ENCODE measurements around the gene PARM1.

Gene PARM1

DNA sequence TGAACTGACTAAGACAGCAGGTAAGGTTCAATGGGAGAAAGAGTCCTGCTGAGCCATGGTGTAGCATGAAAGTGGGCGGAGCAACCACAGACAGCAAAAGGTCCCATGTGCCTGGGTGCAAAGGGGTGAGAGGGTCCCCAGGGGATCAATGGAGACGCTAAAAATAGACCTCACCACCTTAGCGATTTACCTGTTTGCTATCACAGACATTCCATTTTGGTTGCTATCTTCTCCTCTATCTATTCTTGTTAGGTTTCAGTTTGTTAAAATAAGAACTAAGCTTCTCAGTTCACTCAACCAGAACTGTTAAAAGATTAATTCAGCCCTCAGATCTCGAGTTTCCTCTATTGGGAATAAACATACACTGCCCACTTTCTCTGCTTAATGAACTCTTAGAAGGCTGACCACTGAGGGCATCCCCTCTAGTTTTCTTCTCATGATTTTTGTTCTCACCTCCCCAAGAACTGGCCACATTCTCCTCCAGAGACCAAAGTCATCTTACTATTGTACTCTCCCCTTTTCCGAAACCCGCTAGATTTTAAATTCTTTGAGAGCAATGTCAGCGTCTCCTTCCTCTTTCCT, 136.7 kb downstream of the PARM1 start:
- DNase-seq (ENCODE audit: low read depth in 3 of 3, low spot score in 1 of 3) = no peak

DNA sequence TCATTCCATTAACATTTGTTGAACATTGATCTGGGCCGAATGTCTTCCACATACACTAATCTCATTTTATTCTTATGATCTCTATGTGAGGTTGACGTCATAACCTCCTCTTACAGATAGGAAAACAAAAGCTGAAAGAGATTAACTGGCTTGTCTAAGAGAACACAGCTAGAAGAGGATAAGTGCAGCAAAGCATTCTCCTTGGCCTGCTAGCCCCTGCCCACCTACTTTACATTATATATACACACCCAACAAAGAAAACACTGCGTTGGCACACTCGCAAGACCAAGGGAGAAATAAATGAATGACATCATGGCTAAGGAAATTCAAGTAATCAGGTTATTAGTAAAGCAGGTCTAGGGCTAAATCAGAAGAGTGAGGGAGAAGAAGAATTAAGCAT, 138.4 kb downstream of the PARM1 start:
- DNase-seq (ENCODE audit: low read depth in 3 of 3, low spot score in 1 of 3) = no peak

- DNase-seq (ENCODE audit: low read depth in 3 of 3, low spot score in 1 of 3) = no peak
These were observed 148.0 kb downstream of the PARM1 start for GRCh38 chr4:75080888-75081287.

GRCh38 chr4:75081561-75081960, 148.6 kb downstream of the PARM1 start:
- DNase-seq (ENCODE audit: low read depth in 3 of 3, low spot score in 1 of 3) = no peak

DNA sequence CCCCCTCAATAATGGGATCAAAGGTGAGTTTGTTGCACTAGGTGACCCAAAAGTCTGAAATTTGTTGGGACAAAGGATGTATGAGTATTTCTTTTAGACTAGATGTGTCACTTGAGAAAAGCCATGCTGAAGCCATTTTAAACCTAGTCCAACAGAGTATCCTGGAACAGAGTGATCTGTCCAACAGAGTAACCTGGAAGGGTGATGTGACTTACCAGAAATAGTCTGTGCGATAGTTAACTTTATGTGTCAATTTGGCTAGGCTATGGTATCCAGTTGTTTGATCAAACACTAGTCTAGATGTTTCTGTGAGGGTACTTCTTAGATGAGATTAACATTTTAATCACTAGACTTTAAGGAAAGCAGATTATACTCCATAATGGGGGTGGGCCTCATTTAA, 154.5 kb downstream of the PARM1 start:
- DNase-seq (ENCODE audit: low read depth in 3 of 3, low spot score in 1 of 3) = no peak

GRCh38 chr4:75087865-75088264, 154.9 kb downstream of the PARM1 start:
- DNase-seq (ENCODE audit: low read depth in 3 of 3, low spot score in 1 of 3) = no peak

DNA sequence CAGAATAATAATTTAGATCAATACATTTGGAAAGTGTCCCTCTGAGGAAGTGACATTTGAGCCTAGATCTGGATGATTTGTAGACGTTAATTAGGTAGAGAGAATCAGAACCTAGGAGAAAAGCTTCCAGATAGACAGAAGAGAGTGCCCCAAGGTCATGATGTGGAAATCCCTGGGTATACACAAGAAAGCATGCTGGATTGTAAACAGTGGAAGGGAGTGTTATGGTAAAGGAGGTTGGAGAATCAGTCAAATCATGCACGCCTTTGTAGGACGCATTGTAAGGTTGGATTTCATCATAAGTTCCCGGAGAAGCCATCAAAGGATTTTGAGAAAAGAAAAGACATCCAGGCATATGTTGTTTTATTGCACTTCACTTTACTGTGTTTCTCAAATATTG, 156.3 kb downstream of the PARM1 start:
- no peak for DNase-seq (ENCODE audit: low read depth in 3 of 3, low spot score in 1 of 3)

GRCh38 chr4:75099321-75099720, 166.4 kb downstream of the PARM1 start:
- no peak for DNase-seq (ENCODE audit: low read depth in 3 of 3, low spot score in 1 of 3)

Data from stimulated activated CD4-positive, alpha-beta T cell treated with anti-CD3 and anti-CD28 coated beads, TNF-alpha, amount 100 ng/mL, for 1 hour (primary cell).